M059J (cell line): ENCODE results near the gene ZYX. TPM values are rescaled to one million over a fixed set of nuclear protein-coding genes. Genes with fewer than 3 reads are reported as not detected.
"Not testable (repeated sequence)": the region's sequence is repeated elsewhere in the genome, so short reads cannot be mapped to it uniquely, and the experiment has no call there.

Source experiments
- DNase-seq: peaks from one replicate; pipeline ENCODE4 v3.0.0-alpha.2; 2012; ENCODE audit warnings: low read depth
- total RNA-seq: library from RNA; depleted of rRNA; stranded (reverse); fragments of >200 nt; shearing (Covaris generic); gene quantifications from 2 replicates; pipeline ENCODE4 v1.2.3, GENCODE V29; 2014

The ZYX gene
- total RNA-seq, 1 experiment from 2014 or later, result 108 TPM

- DNase-seq, result no peak
These were observed 15.7 kb downstream of the ZYX start for GRCh38 chr7:143396625-143397556.

GRCh38 chr7:143397710-143398530 lies 16.8 kb downstream of the ZYX start:
- DNase-seq, result no peak

GRCh38 chr7:143398616-143399015 lies 17.5 kb downstream of the ZYX start:
- DNase-seq, result no peak

GRCh38 chr7:143399151-143399550 lies 18.0 kb downstream of the ZYX start:
- DNase-seq, result no peak

- no peak for DNase-seq
These were observed 18.5 kb downstream of the ZYX start for GRCh38 chr7:143399642-143400041.

- DNase-seq, result no peak
These were observed 20.1 kb downstream of the ZYX start for GRCh38 chr7:143401265-143401664.

- not testable (repeated sequence) for DNase-seq
These were observed 21.1 kb downstream of the ZYX start for GRCh38 chr7:143402233-143402632.

- no peak for DNase-seq
These were observed 24.2 kb downstream of the ZYX start for GRCh38 chr7:143405173-143406001.

- no peak for DNase-seq
These were observed 24.8 kb downstream of the ZYX start for GRCh38 chr7:143406002-143406357.

GRCh38 chr7:143407287-143408251 lies 26.4 kb downstream of the ZYX start:
- no peak for DNase-seq

GRCh38 chr7:143408252-143408685 lies 27.1 kb downstream of the ZYX start:
- no peak for DNase-seq

GRCh38 chr7:143408686-143409561 lies 27.8 kb downstream of the ZYX start, which contains the start of gene EPHA1:
Gene EPHA1, minus strand, starts transcription at chr7:143408856. Its CDS starts 51 bp downstream, at chr7:143408805.
- no peak for DNase-seq

- DNase-seq, result no peak
These were observed 29.4 kb downstream of the ZYX start for GRCh38 chr7:143410521-143411004.

- DNase-seq, result no peak
These were observed 31.0 kb downstream of the ZYX start for GRCh38 chr7:143411976-143412708.

GRCh38 chr7:143413123-143413522 lies 32.0 kb downstream of the ZYX start:
- DNase-seq, result no peak

- not testable (repeated sequence) for DNase-seq
These were observed 34.1 kb downstream of the ZYX start for GRCh38 chr7:143415209-143415608.

- DNase-seq, result no peak
These were observed 34.7 kb downstream of the ZYX start for GRCh38 chr7:143415742-143416397.

GRCh38 chr7:143416565-143417149 lies 35.5 kb downstream of the ZYX start:
- DNase-seq, result peak; percentile 33
